T-helper 1 cell treated with Interleukin-12 subunit alpha and Interleukin-12 subunit beta and Interleukin-4 antibody, amounts not matched to agents 30 μg/mL and 1 μg/mL, for 36 hours (primary cell): ENCODE results near the gene LASP1.

Experiments used
- H3K27ac Mint-ChIP-seq: one replicate; pipeline ENCODE4 v1.8.0; 2021; ENCODE audit warnings: mild to moderate bottlenecking, mixed read lengths
- H3K27me3 Mint-ChIP-seq: one replicate; pipeline ENCODE4 v1.8.0; 2021; ENCODE audit warnings: low read depth, mixed read lengths
- H3K36me3 Mint-ChIP-seq: one replicate; pipeline ENCODE4 v1.8.0; 2021; ENCODE audit warnings: low read depth, mixed read lengths
- H3K4me1 Mint-ChIP-seq: one replicate; pipeline ENCODE4 v1.8.0; 2021; ENCODE audit warnings: low read depth, mixed read lengths
- H3K4me3 Mint-ChIP-seq: one replicate; pipeline ENCODE4 v1.8.0; 2021; ENCODE audit warnings: mild to moderate bottlenecking, moderate library complexity, mixed read lengths
- H3K9me3 Mint-ChIP-seq: one replicate; pipeline ENCODE4 v1.8.0; 2021; ENCODE audit warnings: mixed read lengths

The LASP1 gene

DNA sequence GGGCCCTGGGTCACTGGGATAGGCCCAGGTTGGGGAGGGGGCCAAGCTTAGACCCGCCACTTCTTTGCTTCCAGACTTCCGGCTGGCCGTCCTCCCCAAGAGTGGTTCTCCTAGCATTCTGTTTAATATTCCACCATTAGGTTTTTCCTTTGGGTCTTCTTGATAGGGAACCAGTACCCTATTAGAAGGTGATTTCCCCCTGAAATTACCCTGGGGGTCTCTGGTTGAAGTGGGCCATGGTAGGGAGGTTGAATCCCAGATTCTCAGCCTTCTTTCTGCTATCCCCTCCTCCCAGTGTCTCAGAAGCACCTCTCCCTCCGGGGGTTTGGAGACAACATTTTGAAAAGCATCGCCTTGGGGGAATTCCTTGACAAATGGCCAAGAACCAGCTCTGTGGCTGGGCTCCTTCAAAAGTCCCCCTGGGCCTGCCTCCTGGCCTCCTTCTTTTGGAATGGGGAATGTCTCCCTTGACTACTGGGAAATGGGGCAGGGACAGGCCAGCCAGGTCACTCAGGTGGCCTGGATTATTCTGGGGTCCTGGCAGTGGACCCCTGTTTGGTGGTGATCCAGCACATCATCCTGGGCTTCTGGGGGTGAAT is 5.7 kb downstream of the LASP1 start:
- H3K4me3 Mint-ChIP-seq: no peak overlapping the region
- H3K27me3 Mint-ChIP-seq: no peaks in the 10 kb centered on the region
- H3K4me1 Mint-ChIP-seq: peaks cover 66% of the 10 kb centered on the region
- H3K9me3 Mint-ChIP-seq: no peaks in the 10 kb centered on the region
- peaks cover 25% of the 10 kb centered on the region for H3K36me3 Mint-ChIP-seq
- H3K27ac Mint-ChIP-seq: no peak overlapping the region

- Mint-ChIP-seq H3K4me3 (peak overlapping the region; percentile 37), H3K36me3 (peaks cover 33% of the 10 kb centered on the region), H3K9me3 (no peaks in the 10 kb centered on the region), H3K4me1 (peaks cover 66% of the 10 kb centered on the region), H3K27ac (peak overlapping the region; percentile 62), H3K27me3 (no peaks in the 10 kb centered on the region)
Measured at GRCh38 chr17:38877130-38877851, 7.4 kb downstream of the LASP1 start.

GRCh38 chr17:38879878-38880665 is 10.2 kb downstream of the LASP1 start:
- no peaks in the 10 kb centered on the region for H3K27me3 Mint-ChIP-seq
- H3K36me3 Mint-ChIP-seq: peaks cover 46% of the 10 kb centered on the region
- H3K4me3 Mint-ChIP-seq: peak overlapping the region; percentile 63
- H3K4me1 Mint-ChIP-seq: peaks cover 73% of the 10 kb centered on the region
- H3K9me3 Mint-ChIP-seq: no peaks in the 10 kb centered on the region
- H3K27ac Mint-ChIP-seq: peak overlapping the region; percentile 81

DNA sequence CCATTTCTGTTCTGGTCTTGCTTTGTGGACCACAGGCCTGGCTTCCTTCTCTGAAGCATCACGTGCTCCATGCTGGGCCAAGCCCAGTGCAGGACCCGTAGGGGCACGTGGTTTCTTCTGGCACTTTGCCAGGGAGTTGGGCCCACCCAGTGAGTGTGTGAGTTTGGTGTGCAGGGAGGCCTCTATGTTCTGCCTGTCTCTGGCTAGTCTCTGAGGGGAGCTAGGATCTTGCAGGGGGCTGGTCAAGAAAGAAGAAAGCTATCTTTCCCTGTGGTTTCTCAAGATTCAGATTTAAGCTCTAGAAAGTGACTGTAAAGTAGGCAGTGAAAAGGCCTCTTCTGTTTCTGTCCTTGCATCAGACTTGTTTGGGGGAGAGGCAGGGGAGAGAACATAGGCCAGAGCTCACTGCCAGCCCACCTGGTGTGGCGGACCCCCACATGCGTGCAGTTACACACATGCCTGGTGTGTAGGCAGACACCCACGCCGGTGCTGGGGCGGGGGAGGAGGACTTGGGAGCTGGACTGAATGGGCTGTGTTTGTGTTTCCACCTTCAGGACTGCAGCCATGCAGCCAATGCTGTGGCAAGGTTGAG is 11.8 kb downstream of the LASP1 start:
- H3K27ac Mint-ChIP-seq: peak overlapping the region; percentile 79
- H3K27me3 Mint-ChIP-seq: no peaks in the 10 kb centered on the region
- peaks cover 79% of the 10 kb centered on the region for H3K4me1 Mint-ChIP-seq
- H3K9me3 Mint-ChIP-seq: no peaks in the 10 kb centered on the region
- H3K36me3 Mint-ChIP-seq: peaks cover 59% of the 10 kb centered on the region
- H3K4me3 Mint-ChIP-seq: peak overlapping the region; percentile 58

- H3K4me3 Mint-ChIP-seq: peak overlapping the region; percentile 80
- H3K27ac Mint-ChIP-seq: peak overlapping the region; percentile 88
- H3K9me3 Mint-ChIP-seq: no peaks in the 10 kb centered on the region
- H3K36me3 Mint-ChIP-seq: peaks cover 62% of the 10 kb centered on the region
- H3K4me1 Mint-ChIP-seq: peaks cover 76% of the 10 kb centered on the region
- H3K27me3 Mint-ChIP-seq: no peaks in the 10 kb centered on the region
Measured at GRCh38 chr17:38882870-38883269, 13.0 kb downstream of the LASP1 start.

DNA sequence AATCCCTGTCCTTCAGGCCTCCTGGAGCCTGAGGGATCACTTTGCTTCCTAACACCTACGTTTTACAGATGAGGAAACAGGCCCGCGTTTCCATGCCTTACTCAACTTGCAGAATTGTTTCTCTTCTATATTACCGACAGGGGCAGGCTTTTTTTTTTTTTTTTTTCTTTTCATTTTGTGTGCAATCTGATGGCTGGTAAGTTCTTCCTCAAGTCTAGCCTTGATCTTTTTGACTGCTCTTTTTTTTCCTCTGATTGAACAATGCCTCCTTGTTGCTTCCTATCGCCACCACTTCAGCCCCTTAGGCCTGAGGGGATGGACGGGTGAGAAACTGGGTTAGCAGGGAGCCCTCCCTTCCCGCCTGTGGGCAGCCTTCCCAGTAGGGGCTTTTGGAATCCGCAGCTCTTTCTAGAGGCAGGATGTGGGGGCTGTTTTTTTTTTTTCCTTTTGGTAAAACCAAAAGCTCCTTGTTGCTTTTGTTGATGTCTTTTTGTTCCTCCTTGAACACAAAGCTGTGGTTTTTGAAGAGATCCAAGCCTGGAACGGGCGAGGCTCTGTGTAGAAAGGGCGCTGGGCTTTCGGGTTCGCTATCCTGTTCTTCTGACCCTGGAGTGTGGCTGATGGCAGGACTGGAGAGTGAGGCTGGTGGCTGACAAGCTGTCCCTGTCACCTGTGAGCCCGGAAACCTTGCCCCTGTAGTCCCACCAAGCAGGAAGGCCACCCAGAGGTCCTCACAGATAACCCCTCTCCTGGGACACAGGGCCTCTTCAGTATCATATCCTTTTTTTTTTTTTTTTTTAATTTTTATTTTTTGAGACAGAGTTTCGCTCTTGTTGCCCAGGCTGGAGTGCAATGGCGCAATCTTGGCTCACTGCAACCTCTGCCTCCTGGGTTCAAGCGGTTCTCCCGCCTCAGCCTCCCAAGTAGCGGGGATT is 14.0 kb downstream of the LASP1 start:
- Mint-ChIP-seq H3K4me3 (peak overlapping the region; percentile 80), H3K9me3 (no peaks in the 10 kb centered on the region), H3K27ac (peak overlapping the region; percentile 88), H3K27me3 (no peaks in the 10 kb centered on the region), H3K36me3 (peaks cover 60% of the 10 kb centered on the region), H3K4me1 (peaks cover 71% of the 10 kb centered on the region)

DNA sequence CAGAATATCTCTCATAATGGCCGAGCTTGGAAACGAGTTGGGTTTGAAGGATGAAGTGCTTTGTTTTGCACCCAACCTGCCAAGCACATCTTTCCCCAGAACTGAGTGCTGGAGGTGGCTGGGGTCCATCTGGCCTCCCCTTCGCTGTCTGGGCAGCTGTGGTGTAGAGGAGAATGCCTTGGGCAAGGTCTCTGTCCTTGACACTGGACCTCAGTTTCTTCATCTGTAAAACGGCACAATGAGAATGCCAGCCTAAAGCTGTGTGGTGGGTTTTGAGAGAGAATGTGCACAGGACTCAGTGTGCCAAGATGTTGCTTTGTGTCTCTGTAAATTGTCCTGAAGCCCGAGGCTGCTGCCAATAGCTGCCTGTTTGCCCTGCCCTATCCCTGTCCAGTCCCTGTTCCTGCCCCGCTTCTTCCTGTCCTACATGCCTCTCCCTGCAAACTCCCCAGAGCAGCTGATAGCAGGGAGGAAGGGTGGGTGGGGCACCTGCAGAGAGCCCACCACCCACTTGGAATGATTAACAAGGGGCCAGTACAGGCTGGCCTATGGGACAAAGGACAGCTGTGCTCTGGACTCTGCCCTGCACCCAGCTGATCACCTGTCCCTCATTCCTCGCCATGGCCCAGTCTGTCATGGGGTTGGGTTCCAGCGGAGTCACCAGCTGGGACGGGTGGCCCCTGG is 15.3 kb downstream of the LASP1 start:
- peaks cover 59% of the 10 kb centered on the region for H3K36me3 Mint-ChIP-seq
- peak overlapping the region; percentile 64 for H3K27ac Mint-ChIP-seq
- peaks cover 74% of the 10 kb centered on the region for H3K4me1 Mint-ChIP-seq
- H3K9me3 Mint-ChIP-seq: no peaks in the 10 kb centered on the region
- no peaks in the 10 kb centered on the region for H3K27me3 Mint-ChIP-seq
- no peak overlapping the region for H3K4me3 Mint-ChIP-seq

DNA sequence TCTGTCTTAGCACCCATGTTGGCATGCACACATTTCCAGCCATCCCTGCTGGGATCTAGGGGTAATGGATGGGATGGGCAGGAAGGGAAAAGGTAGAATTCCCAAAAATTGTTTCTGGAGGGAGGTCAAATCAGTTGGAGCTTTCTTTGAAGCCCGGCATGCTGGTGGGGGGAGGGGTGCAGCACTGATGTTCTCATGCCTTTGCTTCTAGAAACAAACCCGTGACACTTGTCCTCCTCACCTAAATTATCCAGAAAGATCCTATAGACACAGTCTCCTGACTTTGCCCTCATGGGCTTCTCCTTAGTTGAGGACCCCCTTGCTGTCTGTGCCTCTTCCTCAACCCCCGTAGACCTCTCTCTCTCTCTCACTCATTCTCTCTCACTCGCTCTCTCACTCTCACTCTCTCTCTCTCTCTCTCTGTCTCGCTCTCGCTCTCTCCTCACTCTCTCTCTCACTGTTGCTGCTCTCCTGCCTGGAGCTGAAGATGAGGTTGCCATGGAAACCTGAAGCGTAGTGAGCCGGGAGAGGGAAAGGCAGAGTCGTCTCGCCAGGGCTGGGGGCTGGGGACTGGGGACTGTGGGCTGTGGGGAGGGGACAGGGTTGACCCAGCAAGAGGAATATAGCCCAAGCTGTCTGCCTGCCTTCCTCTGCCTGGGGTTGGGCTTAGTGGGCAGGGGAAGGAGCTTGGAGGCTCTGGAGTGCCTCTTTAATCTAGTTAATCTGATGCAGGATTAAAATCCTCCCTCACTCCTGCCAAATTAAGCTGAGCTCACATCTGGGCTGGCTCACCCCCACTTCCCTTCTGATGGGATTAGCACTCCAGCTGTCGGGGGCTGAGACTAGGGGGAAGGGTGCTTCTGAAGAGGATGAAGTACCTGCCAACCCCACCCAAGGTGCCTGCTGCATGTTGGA is 16.1 kb downstream of the LASP1 start:
- Mint-ChIP-seq H3K36me3 (peaks cover 57% of the 10 kb centered on the region), H3K27ac (peak overlapping the region; percentile 64), H3K27me3 (no peaks in the 10 kb centered on the region)

GRCh38 chr17:38886643-38887010 is 16.8 kb downstream of the LASP1 start:
- Mint-ChIP-seq H3K4me3 (no peak overlapping the region), H3K9me3 (no peaks in the 10 kb centered on the region), H3K27me3 (no peaks in the 10 kb centered on the region), H3K27ac (no peak overlapping the region), H3K36me3 (peaks cover 53% of the 10 kb centered on the region), H3K4me1 (peaks cover 76% of the 10 kb centered on the region)

More for the DNA sequence above, 16.1 kb downstream of the LASP1 start:
- Mint-ChIP-seq H3K4me3 (peak overlapping the region; percentile 56), H3K4me1 (peaks cover 76% of the 10 kb centered on the region), H3K9me3 (no peaks in the 10 kb centered on the region)

GRCh38 chr17:38888842-38889241 is 19.0 kb downstream of the LASP1 start:
- Mint-ChIP-seq H3K27me3 (no peaks in the 10 kb centered on the region), H3K4me1 (peaks cover 72% of the 10 kb centered on the region), H3K27ac (peak overlapping the region; percentile 49), H3K36me3 (peaks cover 39% of the 10 kb centered on the region), H3K9me3 (no peaks in the 10 kb centered on the region), H3K4me3 (no peak overlapping the region)

- Mint-ChIP-seq H3K36me3 (peaks cover 43% of the 10 kb centered on the region), H3K27ac (peak overlapping the region; percentile 78), H3K27me3 (no peaks in the 10 kb centered on the region), H3K9me3 (no peaks in the 10 kb centered on the region), H3K4me3 (peak overlapping the region; percentile 62), H3K4me1 (peaks cover 74% of the 10 kb centered on the region)
Measured at GRCh38 chr17:38889745-38890409, 20.0 kb downstream of the LASP1 start.

- Mint-ChIP-seq H3K27ac (peak overlapping the region; percentile 78), H3K27me3 (no peaks in the 10 kb centered on the region), H3K9me3 (no peaks in the 10 kb centered on the region), H3K36me3 (peaks cover 43% of the 10 kb centered on the region), H3K4me3 (peak overlapping the region; percentile 62), H3K4me1 (peaks cover 69% of the 10 kb centered on the region)
Measured at GRCh38 chr17:38890410-38890746, 20.5 kb downstream of the LASP1 start.
